Measurements from ENCODE around the gene CDK5.

CDK5 gene

GRCh38 chr7:151075662-151075971 is 17.9 kb upstream of the CDK5 start:
- no peak for DNase-seq

- DNase-seq: no peak
Observed at GRCh38 chr7:151074817-151075661, 17.3 kb upstream of the CDK5 start.

DNA sequence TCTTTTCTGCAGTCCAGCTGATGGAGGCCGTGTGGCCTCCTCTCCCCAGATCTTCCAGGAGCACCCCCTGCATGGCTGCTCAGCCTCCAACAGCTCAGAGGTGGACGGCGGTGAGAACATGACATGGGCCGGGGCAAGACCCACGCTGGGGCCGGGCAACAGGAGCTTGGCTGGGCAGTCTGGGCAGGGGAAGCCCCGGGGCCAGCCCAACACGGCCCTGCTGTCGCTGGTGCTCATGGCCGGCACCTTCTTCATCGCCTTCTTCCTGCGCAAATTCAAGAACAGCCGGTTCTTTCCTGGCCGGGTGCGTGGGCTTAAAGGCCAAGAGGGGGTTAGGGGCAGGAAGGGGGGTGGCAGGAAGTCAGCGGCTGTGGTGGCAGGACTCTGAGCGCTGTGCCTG is 16.3 kb upstream of the CDK5 start:
- DNase-seq: no peak

DNA sequence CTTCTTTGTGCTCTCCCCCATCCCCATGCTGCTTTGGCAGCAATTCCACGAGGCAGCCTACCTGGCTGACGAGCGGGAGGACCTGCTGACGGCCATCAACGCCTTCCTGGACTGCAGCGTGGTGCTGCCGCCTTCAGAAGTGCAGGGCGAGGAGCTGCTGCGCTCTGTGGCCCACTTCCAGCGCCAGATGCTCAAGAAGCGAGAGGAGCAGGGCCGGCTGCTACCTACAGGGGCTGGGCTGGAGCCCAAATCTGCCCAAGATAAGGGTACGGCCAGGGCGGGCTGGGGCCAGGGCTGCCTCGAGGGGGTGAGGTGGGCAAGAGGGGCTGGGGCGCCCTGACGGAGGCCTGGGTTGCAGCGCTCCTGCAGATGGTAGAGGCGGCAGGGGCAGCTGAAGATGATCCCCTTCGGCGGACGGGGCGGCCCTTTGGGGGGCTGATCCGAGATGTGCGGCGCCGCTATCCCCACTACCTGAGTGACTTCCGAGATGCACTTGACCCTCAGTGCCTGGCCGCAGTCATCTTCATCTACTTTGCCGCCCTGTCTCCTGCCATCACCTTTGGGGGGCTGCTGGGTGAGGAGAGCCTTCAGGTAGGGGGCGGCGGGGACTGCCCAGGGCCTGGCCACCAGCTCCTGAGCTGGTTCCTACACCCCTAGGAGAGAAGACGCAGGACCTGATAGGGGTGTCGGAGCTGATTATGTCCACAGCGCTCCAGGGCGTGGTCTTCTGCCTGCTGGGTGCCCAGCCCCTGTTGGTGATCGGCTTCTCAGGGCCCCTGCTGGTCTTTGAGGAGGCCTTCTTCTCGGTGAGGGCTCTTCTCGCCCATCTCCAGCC is 13.6 kb upstream of the CDK5 start:
- no peak for DNase-seq

DNA sequence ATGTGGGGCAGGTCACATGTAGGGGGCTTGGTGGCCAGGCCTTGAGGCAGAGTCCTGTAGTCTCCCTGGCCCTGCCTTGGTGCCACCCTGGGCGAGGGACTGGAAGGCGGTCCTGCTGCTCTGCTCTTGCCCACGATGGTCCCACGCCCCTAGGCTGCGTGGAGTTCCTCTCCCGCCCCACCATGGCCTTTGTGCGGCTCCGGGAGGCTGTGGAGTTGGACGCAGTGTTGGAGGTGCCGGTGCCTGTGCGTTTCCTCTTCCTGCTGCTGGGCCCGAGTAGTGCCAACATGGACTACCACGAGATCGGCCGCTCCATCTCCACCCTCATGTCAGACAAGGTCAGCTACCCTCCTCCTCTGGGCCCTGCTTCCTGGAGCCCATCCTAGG is 12.9 kb upstream of the CDK5 start:
- DNase-seq: no peak

GRCh38 chr7:151069841-151070573 is 12.3 kb upstream of the CDK5 start:
- no peak for DNase-seq

DNA sequence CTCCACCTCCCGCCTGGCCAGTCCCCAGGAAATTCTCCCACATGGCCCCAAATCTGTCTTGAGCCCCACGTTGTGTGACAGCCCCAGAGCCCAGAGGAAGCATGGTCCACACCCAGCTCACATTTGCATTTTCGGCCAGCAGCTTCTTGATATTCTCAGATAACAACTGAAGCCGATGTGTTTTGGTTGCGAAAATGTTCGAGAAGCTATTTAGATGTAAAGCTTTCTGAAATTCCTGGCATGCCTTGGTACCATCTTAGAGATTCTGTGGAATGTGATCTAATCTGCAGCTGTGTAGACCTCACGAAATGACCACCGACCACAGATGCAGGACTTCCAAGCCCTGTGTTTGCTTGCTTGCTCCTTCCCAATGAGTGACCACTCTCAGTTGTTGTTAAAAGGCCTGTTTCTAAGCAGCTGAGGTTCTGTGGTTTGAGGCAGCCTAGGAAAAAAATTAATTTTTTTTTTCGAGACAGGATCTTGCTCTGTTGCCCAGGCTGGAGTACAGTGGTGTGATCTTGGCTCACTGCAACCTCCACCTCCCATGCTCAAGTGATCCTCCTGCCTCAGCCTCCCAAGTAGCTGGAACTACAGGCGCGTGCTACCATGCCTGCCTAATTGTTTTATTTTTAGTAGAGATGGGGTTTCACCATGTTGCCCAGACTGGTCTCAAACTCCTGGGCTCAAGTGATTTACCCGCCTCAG is 10.5 kb upstream of the CDK5 start:
- no peak for DNase-seq

DNA sequence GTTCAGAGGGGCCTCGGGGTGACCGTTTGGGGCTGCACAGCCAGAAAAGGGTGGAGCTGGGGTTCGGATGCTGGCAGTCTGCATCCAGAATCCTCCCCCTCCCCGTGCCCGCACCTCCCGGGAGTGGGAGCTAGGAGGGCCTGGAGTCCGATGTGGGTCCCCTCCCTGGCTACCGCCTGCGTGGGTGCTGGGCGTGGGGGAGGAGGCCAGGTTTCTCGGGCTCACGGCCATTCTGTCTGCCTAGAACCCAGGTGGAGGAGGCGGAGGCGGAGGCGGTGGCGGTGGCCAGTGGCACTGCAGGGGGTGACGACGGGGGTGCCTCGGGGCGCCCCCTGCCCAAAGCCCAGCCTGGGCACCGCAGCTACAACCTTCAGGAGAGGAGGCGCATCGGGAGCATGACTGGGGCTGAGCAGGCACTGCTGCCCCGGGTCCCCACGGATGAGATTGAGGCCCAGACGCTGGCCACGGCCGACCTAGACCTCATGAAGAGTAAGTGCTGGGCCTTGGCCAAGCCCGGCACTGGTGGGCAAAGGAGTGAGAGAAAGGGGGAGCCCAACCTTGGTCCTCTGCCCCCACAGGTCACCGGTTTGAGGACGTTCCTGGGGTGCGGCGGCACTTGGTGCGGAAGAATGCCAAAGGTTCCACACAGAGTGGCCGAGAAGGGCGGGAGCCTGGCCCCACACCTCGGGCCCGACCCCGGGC is 8.7 kb upstream of the CDK5 start:
- DNase-seq: no peak

DNA sequence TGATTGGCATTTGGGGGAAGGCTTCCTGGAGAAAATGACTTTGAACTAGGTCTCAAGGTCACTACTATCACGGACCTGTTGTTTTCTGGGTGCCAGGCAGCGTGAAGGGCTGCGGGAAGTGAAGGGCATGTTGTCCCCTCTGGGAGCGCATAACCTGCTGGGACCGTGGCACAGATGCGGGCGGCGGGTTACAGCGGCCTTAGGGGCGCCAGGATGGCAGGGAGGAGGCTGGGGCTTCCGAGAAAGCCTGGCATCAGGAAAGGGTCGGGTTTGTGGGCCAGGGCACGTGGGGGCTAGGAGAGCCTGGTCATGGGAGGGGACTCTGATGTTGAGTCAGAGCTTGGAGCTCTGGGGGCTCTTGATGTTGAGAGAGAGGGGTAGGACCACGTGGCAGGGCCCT is 7.8 kb upstream of the CDK5 start:
- no peak for DNase-seq

DNA sequence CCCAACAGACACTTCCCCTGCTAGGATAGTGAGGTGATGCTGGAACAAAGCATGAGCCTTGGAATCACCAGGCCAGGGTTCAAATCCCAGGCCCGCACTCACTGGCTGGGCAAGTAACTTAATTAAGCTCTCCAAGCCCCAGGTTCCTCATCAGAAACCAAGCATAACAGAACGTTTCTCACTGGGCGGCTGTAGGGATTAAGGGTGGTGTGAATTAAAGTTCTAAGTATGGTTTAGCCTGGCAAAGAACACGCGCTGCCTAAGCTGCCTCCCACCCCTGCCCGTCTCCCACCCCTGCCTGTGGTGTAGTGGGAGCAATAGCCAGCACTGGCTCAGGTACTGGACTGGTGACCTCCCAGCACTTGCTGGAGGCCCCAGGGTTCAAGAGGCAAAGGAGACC is 7.3 kb upstream of the CDK5 start:
- DNase-seq: no peak

DNA sequence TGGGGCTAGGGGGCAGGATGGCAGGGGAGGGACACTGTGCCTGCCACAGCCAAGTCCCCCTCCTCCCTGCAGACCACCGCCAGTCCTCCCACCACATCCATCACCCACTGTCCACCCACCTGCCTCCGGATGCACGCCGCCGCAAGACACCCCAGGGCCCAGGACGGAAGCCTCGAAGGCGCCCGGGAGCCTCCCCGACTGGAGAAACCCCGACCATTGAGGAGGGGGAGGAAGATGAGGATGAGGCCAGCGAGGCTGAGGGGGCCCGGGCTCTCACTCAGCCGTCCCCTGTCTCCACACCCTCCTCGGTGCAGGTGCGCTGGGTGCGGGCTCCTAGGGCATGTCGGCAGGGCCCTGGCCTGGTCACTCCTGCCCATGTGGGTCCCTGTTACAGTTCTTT is 6.8 kb upstream of the CDK5 start:
- no peak for DNase-seq

- DNase-seq: no peak
Observed at GRCh38 chr7:151063212-151063561, 5.5 kb upstream of the CDK5 start.

- DNase-seq: peak in 1 of 56 donors; percentile 26
Observed at GRCh38 chr7:151062399-151063211, 4.9 kb upstream of the CDK5 start.

DNA sequence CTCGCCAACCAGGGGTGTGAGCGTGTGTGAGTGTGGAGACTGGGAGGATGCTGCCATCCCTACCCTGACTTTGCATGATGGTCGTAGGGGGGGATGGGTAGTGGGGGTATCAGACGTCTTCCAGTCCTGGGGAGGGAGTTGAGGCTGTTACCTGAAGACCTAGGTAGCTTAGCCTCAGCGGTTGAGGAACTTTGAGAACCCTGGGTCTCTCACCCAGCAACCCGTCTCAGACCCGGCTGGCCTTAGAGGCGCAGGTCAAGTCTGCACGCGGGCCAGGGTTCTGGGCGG is 4.4 kb upstream of the CDK5 start:
- no peak for DNase-seq

- DNase-seq: no peak
Observed at GRCh38 chr7:151061213-151062110, 3.8 kb upstream of the CDK5 start.

- peak in 31 of 56 donors; percentile 21 to 59 (median 41) for DNase-seq
Observed at GRCh38 chr7:151060416-151061212, 2.9 kb upstream of the CDK5 start.

- DNase-seq: peak in 3 of 56 donors; percentile 34 to 55 (median 45)
Observed at GRCh38 chr7:151060113-151060415, 2.4 kb upstream of the CDK5 start.

GRCh38 chr7:151059367-151060112 is 1.8 kb upstream of the CDK5 start, which contains the start of gene SLC4A2:
Gene SLC4A2, plus strand, starts transcription at chr7:151059589. Its CDS starts 2,399 bp downstream, at chr7:151061988.
- DNase-seq: peak in 55 of 56 donors; percentile 38 to 93 (median 81)

All from nucleus accumbens (tissue), 56 donors.